Stimulated activated memory B cell treated with anti-CD40 and anti-IgM and Interleukin-4, amounts not matched to agents 10 μg/mL and 1 μg/mL and 100 μg/mL, for 72 hours (primary cell): ENCODE data around the gene PCBP3.

Experiments used
- ATAC-seq: fragments of 150-1000 bp; cut with Tn5 transposase; 2 replicates; pipeline ENCODE4 v1.10.0; 2021
- H3K27ac Mint-ChIP-seq: one replicate; pipeline ENCODE4 v1.8.0; 2022; ENCODE audit warnings: mild to moderate bottlenecking, mixed read lengths
- H3K27me3 Mint-ChIP-seq: one replicate; pipeline ENCODE4 v1.8.0; 2022; ENCODE audit warnings: mixed read lengths
- H3K36me3 Mint-ChIP-seq: one replicate; pipeline ENCODE4 v1.8.0; 2022; ENCODE audit warnings: mixed read lengths
- H3K4me1 Mint-ChIP-seq: one replicate; pipeline ENCODE4 v1.8.0; 2022; ENCODE audit warnings: mixed read lengths
- H3K4me3 Mint-ChIP-seq: one replicate; pipeline ENCODE4 v1.8.0; 2022; ENCODE audit warnings: mild to moderate bottlenecking, moderate library complexity, mixed read lengths
- H3K9me3 Mint-ChIP-seq: one replicate; pipeline ENCODE4 v1.8.0; 2022; ENCODE audit warnings: mixed read lengths

Gene PCBP3

DNA sequence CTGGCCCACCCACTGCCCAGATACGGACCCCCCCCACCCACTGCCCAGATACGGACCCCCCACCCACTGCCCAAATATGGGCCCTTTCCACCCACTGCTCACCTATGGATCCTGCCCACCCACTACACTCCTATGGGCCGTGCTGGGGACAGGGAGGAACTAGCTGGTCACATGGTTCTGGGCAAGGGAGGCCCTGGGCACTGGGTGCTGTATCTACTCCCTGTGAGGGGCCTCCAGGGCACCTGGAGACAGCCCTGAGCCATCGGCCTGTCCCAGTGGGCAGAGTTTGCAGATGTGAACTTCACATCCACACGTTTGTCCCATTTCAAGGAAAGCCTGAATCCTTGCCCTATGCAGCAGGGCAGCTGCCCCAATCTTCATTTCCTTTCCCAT, 266.6 kb downstream of the PCBP3 start:
- Mint-ChIP-seq H3K27ac (no peak overlapping the region), H3K4me3 (no peak overlapping the region), H3K9me3 (no peaks in the 10 kb centered on the region), H3K36me3 (peaks cover 8% of the 10 kb centered on the region), H3K4me1 (no peaks in the 10 kb centered on the region), H3K27me3 (no peaks in the 10 kb centered on the region)
- no peak for ATAC-seq

DNA sequence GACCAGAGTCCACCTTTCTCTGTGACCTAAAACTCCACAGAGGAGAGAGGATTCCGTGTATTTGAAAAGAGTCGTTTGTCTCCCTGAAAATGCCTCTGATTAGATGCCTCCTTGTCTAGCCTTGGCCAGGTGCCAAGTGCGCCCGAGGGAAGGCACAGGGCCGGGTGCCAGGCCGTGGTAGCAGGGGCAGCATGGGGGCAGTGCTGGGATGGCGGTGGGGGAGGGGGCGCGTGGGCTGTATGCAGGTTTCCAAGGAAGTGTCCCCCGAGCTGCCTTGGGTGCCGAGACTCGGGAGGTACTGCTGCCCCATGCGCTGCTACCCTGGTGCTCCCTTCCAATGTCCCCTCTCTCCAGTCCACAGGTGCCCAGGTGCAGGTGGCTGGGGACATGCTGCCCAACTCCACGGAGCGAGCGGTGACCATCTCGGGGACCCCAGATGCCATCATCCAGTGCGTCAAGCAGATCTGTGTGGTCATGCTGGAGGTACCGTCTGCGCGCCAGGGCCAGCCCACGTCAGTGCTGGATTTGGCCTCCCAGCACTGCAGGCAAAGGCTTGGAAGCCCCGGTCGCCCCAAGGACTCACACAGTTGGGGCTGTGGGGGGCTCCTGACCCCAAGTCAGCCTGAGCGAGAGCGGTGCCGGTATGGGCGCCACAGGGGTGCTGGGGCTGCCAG, 267.2 kb downstream of the PCBP3 start:
- Mint-ChIP-seq H3K36me3 (peaks cover 8% of the 10 kb centered on the region), H3K27ac (no peak overlapping the region), H3K9me3 (no peaks in the 10 kb centered on the region), H3K4me1 (no peaks in the 10 kb centered on the region), H3K27me3 (no peaks in the 10 kb centered on the region), H3K4me3 (no peak overlapping the region)
- no peak for ATAC-seq

DNA sequence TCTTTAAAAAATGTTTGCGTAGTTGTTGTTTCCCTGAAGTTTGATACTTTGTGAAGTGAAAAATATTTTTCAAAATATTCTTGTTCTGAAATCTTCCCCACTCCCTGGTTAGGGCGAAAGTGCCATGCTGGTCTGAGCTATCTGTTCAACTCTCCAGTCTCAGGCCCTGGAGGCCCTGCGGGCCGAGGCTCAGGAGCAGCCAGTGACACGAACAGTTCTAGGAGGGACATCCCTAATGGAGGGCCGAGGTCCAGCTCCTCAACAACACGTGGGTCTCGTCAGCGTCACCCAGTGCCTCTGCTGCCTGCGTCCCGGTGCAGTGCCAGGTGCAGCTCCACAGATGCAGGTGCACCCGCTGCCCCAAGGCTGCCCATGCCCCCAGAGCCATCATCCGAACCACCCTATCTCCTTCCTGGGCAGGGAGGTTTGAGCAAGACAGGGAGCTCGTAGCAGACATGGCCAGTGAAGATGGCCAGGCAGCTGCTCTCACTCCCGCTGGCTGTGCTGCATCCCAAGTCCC, 268.3 kb downstream of the PCBP3 start:
- H3K4me1 Mint-ChIP-seq: peaks cover 9% of the 10 kb centered on the region
- H3K9me3 Mint-ChIP-seq: no peaks in the 10 kb centered on the region
- H3K36me3 Mint-ChIP-seq: peaks cover 8% of the 10 kb centered on the region
- ATAC-seq: no peak
- no peak overlapping the region for H3K4me3 Mint-ChIP-seq
- H3K27ac Mint-ChIP-seq: no peak overlapping the region
- H3K27me3 Mint-ChIP-seq: no peaks in the 10 kb centered on the region

DNA sequence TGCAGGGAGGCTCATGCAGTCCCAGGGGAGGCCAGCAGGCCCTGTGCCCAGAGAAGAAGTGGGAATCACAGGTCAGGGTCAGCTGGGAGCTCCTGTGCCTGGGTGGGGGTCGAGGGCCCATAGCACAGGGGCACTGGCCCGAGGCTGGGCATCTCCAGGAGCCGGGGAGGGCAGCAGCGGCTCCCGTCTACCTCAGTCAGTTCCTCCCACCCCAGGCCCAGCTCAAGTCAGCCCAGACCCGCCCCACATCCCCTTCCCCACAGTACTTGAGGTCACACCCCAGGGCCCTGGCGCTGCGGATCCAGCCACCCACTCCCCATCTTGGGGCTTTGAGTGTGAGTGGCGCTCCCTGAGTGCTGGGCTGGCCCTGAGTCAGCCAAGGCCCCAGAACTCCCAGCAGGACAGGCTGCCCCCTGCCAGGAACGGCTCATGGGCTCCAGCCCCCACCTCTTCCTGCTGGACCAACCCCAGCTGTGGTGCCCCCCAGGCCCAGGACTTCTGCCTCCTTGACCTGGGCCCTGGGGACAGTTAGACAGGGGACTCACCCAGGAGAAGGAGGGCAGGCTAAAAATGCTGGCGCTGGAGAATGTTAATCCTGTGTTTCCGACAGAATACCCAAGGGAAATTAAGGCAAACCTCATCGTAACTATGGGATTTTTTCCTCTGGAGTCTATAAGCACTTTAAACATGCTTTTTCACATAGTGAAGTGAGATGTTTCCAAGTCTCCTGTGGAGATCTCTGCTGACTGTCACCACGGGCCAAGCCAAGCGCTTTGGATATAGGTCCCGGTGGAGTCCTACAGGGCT, 269.3 kb downstream of the PCBP3 start:
- peaks cover 18% of the 10 kb centered on the region for H3K4me1 Mint-ChIP-seq
- peaks cover 8% of the 10 kb centered on the region for H3K36me3 Mint-ChIP-seq
- H3K27ac Mint-ChIP-seq: no peak overlapping the region
- no peak for ATAC-seq
- no peak overlapping the region for H3K4me3 Mint-ChIP-seq
- H3K27me3 Mint-ChIP-seq: no peaks in the 10 kb centered on the region
- H3K9me3 Mint-ChIP-seq: no peaks in the 10 kb centered on the region

DNA sequence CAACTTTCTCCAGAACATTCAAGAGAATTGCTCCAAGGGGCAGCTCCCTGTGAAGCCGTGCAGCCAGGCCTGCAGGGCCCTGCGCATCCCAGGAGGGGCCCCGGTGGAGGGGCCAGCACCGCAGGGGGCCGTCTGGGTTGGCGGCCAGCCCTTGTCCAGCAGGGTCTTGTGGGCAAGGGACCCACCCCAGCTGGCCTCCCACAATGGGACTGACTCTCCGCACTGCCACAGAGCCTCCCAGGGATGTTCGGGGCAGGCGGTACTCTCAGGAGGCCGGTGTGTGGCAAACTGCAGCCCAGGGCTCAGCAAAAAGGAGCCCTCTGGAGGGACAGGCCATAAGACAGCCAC, 269.9 kb downstream of the PCBP3 start:
- H3K27me3 Mint-ChIP-seq: no peaks in the 10 kb centered on the region
- H3K36me3 Mint-ChIP-seq: peaks cover 8% of the 10 kb centered on the region
- no peak overlapping the region for H3K27ac Mint-ChIP-seq
- H3K4me1 Mint-ChIP-seq: peaks cover 18% of the 10 kb centered on the region
- ATAC-seq: no peak
- H3K4me3 Mint-ChIP-seq: no peak overlapping the region
- no peaks in the 10 kb centered on the region for H3K9me3 Mint-ChIP-seq

DNA sequence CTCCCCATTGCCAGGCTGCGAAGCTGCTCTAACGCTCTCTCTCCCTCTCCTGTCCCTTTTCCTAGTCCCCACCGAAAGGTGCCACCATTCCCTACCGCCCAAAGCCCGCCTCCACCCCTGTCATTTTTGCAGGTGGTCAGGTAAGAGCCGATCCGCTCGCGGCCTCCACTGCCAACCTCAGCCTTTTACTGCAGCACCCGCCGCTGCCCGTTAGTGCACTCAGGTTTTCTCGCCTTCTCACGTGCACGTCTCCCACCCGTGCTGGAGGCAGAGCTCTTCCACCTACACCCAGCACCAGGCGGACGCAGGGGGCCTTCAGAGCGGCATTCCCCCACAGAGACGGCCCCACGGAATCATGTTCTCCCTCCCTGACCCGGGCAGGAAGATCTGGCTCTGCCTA, 270.4 kb downstream of the PCBP3 start:
- Mint-ChIP-seq H3K4me1 (peaks cover 18% of the 10 kb centered on the region), H3K9me3 (no peaks in the 10 kb centered on the region), H3K4me3 (no peak overlapping the region), H3K36me3 (peaks cover 5% of the 10 kb centered on the region), H3K27ac (no peak overlapping the region), H3K27me3 (no peaks in the 10 kb centered on the region)
- no peak for ATAC-seq

DNA sequence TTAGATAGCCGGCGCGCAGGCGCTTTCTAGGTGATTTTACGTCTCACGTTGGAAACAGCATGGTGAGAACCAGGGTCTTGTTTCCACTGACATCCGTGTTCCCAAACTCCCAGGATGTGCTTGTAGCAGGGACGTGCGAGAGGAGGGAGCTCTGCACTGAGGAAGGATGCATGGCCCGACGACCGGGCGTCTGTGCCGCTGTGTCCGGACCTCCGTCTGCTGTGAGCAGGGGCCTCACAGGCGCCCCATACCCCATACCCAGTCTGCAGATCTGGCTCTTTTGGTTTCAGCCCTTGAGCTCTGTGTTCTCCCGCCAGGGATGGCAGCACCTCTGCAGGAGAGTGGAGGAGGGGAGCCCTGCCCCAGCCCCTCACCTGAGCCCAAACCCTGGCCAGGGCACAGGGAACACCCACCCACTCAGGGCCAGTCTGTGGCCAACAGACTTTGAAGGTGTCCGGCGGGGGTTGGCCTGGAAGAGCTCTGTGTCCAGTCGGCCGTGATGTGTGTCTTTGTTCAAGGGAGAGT, 270.9 kb downstream of the PCBP3 start:
- Mint-ChIP-seq H3K9me3 (no peaks in the 10 kb centered on the region), H3K4me3 (no peak overlapping the region), H3K36me3 (no peaks in the 10 kb centered on the region), H3K27ac (no peak overlapping the region), H3K4me1 (peaks cover 18% of the 10 kb centered on the region), H3K27me3 (no peaks in the 10 kb centered on the region)
- no peak for ATAC-seq

DNA sequence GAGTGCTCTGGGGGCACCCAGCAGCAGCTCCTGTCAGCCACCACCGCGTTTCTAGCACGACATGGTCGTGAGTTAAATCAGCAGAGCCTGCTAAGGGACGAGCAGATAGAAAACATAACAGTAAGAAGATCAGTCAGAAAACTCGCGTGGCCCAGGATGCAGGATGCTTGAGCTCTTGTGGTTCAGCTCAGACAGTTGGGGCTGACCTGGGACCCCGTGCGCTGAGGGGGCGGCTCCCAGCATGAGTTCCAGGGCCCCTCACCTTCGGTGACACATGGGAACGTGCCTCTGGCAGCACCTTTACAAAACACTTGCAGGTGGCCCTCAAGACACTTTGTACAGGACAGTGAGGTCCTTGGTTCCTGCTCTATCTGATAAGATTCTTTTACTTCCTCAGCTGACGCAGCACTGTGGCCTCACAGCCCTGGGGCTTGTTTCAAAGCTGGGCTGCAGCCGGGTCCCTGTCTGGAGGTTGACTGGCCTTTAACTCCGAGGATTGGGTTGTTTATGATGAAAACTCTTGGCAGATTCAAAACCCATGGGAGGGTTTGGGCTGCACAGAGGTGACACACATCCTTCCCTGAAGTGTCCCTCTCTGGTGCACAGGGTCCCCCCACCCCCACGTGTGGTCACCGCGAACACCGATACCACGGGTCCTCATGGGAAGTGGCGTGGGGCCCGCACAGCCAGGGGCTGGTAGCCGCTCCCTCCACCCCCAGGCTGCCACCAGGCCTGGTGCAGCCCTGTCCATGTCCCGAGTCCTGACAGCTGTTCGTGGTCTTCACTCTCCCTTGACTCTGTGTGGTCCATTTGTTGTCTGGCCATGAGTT, 272.7 kb downstream of the PCBP3 start:
- peaks cover 18% of the 10 kb centered on the region for H3K4me1 Mint-ChIP-seq
- H3K36me3 Mint-ChIP-seq: no peaks in the 10 kb centered on the region
- no peak overlapping the region for H3K4me3 Mint-ChIP-seq
- H3K9me3 Mint-ChIP-seq: no peaks in the 10 kb centered on the region
- ATAC-seq: peak; percentile 37
- H3K27me3 Mint-ChIP-seq: no peaks in the 10 kb centered on the region
- H3K27ac Mint-ChIP-seq: no peak overlapping the region

DNA sequence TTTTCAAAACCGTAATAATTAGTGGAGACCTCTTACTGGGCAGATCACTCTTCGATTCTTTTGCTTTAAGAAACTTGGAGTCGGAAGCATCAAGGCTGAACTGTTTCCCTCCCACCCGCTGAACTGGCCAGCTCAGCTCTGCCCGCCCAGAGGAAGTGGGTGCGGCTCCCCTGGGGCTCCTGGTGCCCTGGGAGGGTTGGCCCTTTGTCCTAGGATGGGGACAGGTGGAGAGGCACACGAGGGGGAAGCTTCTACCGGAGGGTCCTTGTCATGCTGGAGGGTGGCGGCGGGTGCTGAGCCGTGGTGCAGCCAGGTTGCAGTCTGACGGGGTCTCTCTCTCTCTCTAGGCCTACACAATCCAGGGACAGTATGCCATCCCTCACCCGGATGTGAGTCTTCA, 273.7 kb downstream of the PCBP3 start:
- Mint-ChIP-seq H3K9me3 (no peaks in the 10 kb centered on the region), H3K27ac (no peak overlapping the region), H3K4me1 (peaks cover 18% of the 10 kb centered on the region), H3K36me3 (no peaks in the 10 kb centered on the region), H3K4me3 (no peak overlapping the region), H3K27me3 (no peaks in the 10 kb centered on the region)
- ATAC-seq: no peak

DNA sequence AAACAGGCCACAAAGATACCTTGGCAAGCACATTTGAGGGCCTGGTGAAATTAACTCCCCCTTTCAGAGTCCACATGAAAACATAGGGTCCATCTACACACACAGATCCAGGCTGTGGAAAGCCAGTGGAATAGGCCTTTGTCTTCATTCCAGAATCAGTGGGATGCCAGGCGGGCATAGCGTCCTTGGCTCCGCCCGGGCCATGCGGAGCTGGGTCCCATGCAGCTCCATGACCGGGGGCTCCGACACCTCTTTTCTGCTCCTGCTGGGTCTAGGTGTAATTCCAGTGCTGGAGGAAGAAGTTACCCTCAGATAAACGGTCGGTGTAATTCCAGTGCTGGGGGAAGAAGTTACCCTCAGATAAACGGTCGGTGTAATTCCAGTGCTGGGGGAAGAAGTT, 274.5 kb downstream of the PCBP3 start:
- no peaks in the 10 kb centered on the region for H3K36me3 Mint-ChIP-seq
- H3K4me3 Mint-ChIP-seq: no peak overlapping the region
- H3K4me1 Mint-ChIP-seq: peaks cover 18% of the 10 kb centered on the region
- H3K27ac Mint-ChIP-seq: no peak overlapping the region
- H3K9me3 Mint-ChIP-seq: no peaks in the 10 kb centered on the region
- ATAC-seq: no peak
- no peaks in the 10 kb centered on the region for H3K27me3 Mint-ChIP-seq

DNA sequence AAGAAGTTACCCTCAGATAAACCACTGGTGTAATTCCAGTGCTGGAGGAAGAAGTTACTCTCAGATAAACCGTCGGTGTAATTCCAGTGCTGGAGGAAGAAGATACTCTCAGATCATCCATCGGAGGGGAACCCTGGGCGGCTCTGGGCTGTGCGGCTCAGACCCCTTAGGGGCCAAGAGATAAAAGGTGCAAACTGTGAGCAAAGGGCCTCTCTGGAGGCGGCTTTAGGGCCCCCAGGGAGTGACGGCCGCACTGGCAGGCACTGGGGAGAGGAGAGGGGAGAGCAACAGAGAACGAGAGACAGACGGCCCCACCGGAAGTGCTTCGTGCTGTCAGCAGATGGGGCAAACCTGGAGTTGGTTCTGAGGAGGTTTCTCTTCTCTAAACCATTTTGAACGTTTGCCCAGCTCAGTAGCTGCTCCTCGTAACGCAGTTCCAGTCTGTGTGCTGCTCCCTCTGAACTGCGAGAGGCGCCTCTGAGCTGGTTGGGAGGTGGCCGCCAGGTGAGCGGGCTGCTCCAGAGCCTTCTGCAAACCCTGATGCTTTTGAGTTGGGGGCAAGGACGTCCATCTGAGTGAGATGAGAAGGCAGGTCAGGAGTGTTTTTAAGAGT, 275.4 kb downstream of the PCBP3 start:
- H3K9me3 Mint-ChIP-seq: no peaks in the 10 kb centered on the region
- no peak for ATAC-seq
- no peak overlapping the region for H3K4me3 Mint-ChIP-seq
- no peak overlapping the region for H3K27ac Mint-ChIP-seq
- H3K27me3 Mint-ChIP-seq: no peaks in the 10 kb centered on the region
- peaks cover 22% of the 10 kb centered on the region for H3K4me1 Mint-ChIP-seq
- no peaks in the 10 kb centered on the region for H3K36me3 Mint-ChIP-seq

DNA sequence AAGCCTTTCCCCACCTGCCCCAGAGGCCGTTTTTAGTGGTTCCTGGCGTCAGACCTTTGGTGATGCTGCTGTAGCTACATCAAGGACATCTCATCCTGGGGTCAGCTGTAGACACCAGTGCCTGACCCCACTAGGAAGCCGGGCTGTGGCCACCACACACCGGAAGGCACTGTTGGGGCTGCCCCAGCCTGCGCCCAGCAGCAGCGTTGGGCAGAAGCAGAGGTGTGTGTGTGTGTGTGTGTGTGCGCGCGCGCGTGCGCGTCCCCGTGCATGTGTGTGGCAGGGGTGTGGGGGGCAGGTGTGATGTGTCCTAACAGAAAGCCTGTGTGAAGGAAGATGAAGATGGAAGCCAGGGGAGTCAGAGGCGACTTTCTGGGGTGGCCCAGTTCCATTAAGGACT, 276.1 kb downstream of the PCBP3 start:
- Mint-ChIP-seq H3K4me1 (peaks cover 22% of the 10 kb centered on the region), H3K36me3 (no peaks in the 10 kb centered on the region), H3K27ac (no peak overlapping the region), H3K9me3 (no peaks in the 10 kb centered on the region), H3K4me3 (no peak overlapping the region), H3K27me3 (no peaks in the 10 kb centered on the region)
- ATAC-seq: no peak

DNA sequence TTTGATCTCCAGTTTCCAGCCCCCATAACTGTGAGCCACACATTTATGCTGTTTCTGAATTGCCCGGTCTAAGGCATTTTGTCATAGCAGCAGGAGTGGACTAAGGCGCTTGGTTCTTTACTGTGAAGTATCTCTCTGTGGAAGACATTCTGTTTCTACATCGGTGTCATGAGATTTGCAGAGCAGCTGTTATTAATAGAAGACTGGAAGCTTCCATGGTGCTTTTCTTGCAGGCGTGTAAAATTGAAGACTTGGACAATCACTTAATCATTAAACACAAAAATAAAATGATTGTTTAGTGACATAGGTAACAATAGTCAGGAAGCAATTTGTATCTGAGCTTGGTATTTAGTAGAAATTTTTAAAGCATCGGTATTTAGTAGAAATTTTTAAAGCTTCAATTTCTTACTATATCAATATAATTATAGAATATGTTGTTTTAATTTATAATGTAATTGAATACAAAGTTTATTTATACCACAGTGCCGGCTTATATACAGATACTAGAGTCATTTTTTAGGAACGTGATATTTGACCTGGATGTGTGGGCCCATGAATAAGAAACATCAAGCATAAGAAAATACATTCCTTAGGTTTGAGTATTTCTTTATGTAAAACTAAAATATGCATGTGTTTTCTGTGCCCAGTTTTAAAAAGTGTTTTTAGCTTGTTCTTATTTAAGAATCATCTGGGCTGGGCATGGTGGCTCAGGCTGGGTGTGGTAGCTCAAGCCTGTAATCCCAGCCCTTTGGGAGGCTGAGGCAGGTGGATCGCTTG, 277.5 kb downstream of the PCBP3 start:
- no peak overlapping the region for H3K27ac Mint-ChIP-seq
- H3K4me3 Mint-ChIP-seq: no peak overlapping the region
- H3K27me3 Mint-ChIP-seq: no peaks in the 10 kb centered on the region
- H3K36me3 Mint-ChIP-seq: no peaks in the 10 kb centered on the region
- no peaks in the 10 kb centered on the region for H3K9me3 Mint-ChIP-seq
- peaks cover 22% of the 10 kb centered on the region for H3K4me1 Mint-ChIP-seq
- no peak for ATAC-seq

DNA sequence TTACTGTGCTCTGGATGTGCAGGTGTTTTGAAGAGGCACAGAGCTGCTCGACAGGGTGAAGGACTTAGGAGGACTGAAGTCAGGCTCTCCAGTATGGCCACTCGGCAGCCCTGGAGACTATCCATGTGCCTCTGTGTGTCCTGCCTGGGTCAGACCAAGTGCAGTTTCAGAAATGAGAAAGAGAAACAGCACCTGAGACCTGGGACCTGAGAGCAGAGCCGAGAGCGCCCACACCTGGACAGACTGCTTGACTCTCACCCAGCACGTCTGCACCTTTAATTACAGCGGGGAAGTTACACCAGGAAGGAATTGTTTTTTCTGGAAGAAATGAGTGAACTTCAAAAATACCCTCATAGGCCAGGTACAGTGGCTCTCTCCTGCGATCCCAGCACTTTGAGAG, 278.4 kb downstream of the PCBP3 start:
- peaks cover 13% of the 10 kb centered on the region for H3K4me1 Mint-ChIP-seq
- H3K27me3 Mint-ChIP-seq: no peaks in the 10 kb centered on the region
- no peak overlapping the region for H3K4me3 Mint-ChIP-seq
- H3K36me3 Mint-ChIP-seq: no peaks in the 10 kb centered on the region
- H3K27ac Mint-ChIP-seq: no peak overlapping the region
- no peaks in the 10 kb centered on the region for H3K9me3 Mint-ChIP-seq
- ATAC-seq: no peak
